OCI-LY1 (cell line): Measurements from ENCODE around the gene CTDSP2.

Experiments used
- H2AFZ ChIP-seq: fragments of 200-600 bp; sonication (generic), shearing (Covaris generic); 2 replicates; pipeline ENCODE4 v1.6.0; 2014; ENCODE audit warnings: antibody characterized with exemption, mild to moderate bottlenecking, low read length
- H3F3A ChIP-seq: fragments of 200-600 bp; sonication (generic), shearing (Covaris generic); 2 replicates; pipeline ENCODE4 v1.6.0; 2014; ENCODE audit warnings: mild to moderate bottlenecking, antibody characterized with exemption, low read length, moderate library complexity; ENCODE audit not compliant: insufficient read depth
- H3K27ac ChIP-seq: fragments of 200-600 bp; sonication (generic); 2 replicates; pipeline ENCODE4 v1.5.1; 2014; ENCODE audit warnings: low read length, mixed run types, mild to moderate bottlenecking, low read depth; ENCODE audit not compliant: poor library complexity, severe bottlenecking
- H3K27me3 ChIP-seq: fragments of 200-600 bp; sonication (generic); 2 replicates; pipeline ENCODE4 v1.6.0; 2014; ENCODE audit warnings: antibody characterized with exemption, mild to moderate bottlenecking, low read length, moderate library complexity; ENCODE audit not compliant: insufficient read depth
- H3K36me3 ChIP-seq: fragments of 200-600 bp; sonication (generic); 2 replicates; pipeline ENCODE4 v1.6.1; 2014; ENCODE audit warnings: mild to moderate bottlenecking, antibody characterized with exemption, low read length, moderate library complexity, mixed read lengths; ENCODE audit not compliant: insufficient read depth
- H3K4me1 ChIP-seq: fragments of 200-600 bp; sonication (generic); 2 replicates; pipeline ENCODE4 v1.5.1; 2014; ENCODE audit warnings: mild to moderate bottlenecking, low read length, moderate library complexity; ENCODE audit not compliant: insufficient read depth, severe bottlenecking
- H3K4me2 ChIP-seq: fragments of 200-600 bp; sonication (generic), shearing (Covaris generic); 2 replicates; pipeline ENCODE4 v1.6.1; 2014; ENCODE audit warnings: low read length
- H3K4me3 ChIP-seq: fragments of 200-600 bp; sonication (generic); 2 replicates; pipeline ENCODE4 v1.5.1; 2014; ENCODE audit warnings: low read length, low read depth, mild to moderate bottlenecking, mixed read lengths; ENCODE audit not compliant: poor library complexity, severe bottlenecking
- H3K79me2 ChIP-seq: fragments of 200-600 bp; shearing (Covaris generic); 2 replicates; pipeline ENCODE4 v1.6.1; 2016; ENCODE audit warnings: mixed run types, low read length, mixed read lengths; ENCODE audit not compliant: insufficient read depth
- H3K9ac ChIP-seq: fragments of 200-600 bp; sonication (generic), shearing (Covaris generic); 2 replicates; pipeline ENCODE4 v1.6.1; 2014; ENCODE audit warnings: mild to moderate bottlenecking, low read length, mixed read lengths
- H3K9me2 ChIP-seq: fragments of 200-600 bp; sonication (generic), shearing (Covaris generic); 2 replicates; pipeline ENCODE4 v1.6.1; 2014; ENCODE audit warnings: low read depth, mild to moderate bottlenecking, low read length, mixed read lengths
- H3K9me3 ChIP-seq: fragments of 200-600 bp; shearing (Covaris generic); 2 replicates; pipeline ENCODE4 v1.6.1; 2014; ENCODE audit warnings: low read length, mixed read lengths
- H4K20me1 ChIP-seq: fragments of 200-600 bp; sonication (generic), shearing (Covaris generic); 2 replicates; pipeline ENCODE4 v1.6.0; 2016; ENCODE audit warnings: mild to moderate bottlenecking, low read length; ENCODE audit not compliant: insufficient read depth
- EZH2 ChIP-seq: fragments of 200-600 bp; sonication (generic), shearing (Covaris generic); IDR thresholded peaks from 2 replicates; pipeline ENCODE4 v1.8.0; 2017; ENCODE audit warnings: borderline replicate concordance, mixed run types, mild to moderate bottlenecking, antibody characterized with exemption, low read length, moderate library complexity, mixed read lengths
- TF ChIP-seq, protein P1 (sequence below): fragments of 200-600 bp; sonication (generic), shearing (Covaris generic); IDR thresholded peaks from 2 replicates; pipeline ENCODE4 v1.5.1; 2017; ENCODE audit warnings: mild to moderate bottlenecking, antibody characterized with exemption, low read length, moderate library complexity, mixed read lengths

Gene CTDSP2

DNA sequence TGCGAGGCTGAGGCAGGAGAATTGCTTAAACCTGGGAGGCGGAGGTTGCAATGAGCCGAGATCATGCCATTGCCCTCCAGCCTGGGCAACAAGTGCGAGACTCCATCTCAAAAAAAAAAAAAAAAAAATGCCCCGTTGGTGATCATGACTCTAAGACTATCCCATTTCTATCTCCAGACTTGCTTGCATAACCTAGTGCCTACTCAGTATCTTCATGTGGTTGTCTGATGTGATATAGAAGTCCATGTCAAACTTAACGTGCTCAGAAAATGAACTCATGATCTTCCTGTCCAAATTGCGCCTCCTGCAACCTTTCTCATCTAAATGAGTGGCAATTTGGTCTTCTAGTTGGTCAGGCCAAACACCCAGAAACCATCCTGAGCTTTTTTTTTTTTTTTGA lies 68.6 kb downstream of the CTDSP2 start:
- Histone ChIP-seq H3K79me2 (peaks cover 2% of the 10 kb centered on the region), H3K27me3 (no peaks in the 10 kb centered on the region), H3K9me3 (no peaks in the 10 kb centered on the region), H3K27ac (no peak overlapping the region), H3K9ac (no peak overlapping the region), H3K4me1 (peaks cover 7% of the 10 kb centered on the region), H3K9me2 (no peaks in the 10 kb centered on the region), H3K4me3 (no peak overlapping the region), H2AFZ (no peak overlapping the region), H3F3A (no peaks in the 10 kb centered on the region), H3K36me3 (no peaks in the 10 kb centered on the region), H3K4me2 (no peak overlapping the region), H4K20me1 (no peaks in the 10 kb centered on the region)
- TF ChIP-seq EZH2: no peak
- TF ChIP-seq, protein P1, sequence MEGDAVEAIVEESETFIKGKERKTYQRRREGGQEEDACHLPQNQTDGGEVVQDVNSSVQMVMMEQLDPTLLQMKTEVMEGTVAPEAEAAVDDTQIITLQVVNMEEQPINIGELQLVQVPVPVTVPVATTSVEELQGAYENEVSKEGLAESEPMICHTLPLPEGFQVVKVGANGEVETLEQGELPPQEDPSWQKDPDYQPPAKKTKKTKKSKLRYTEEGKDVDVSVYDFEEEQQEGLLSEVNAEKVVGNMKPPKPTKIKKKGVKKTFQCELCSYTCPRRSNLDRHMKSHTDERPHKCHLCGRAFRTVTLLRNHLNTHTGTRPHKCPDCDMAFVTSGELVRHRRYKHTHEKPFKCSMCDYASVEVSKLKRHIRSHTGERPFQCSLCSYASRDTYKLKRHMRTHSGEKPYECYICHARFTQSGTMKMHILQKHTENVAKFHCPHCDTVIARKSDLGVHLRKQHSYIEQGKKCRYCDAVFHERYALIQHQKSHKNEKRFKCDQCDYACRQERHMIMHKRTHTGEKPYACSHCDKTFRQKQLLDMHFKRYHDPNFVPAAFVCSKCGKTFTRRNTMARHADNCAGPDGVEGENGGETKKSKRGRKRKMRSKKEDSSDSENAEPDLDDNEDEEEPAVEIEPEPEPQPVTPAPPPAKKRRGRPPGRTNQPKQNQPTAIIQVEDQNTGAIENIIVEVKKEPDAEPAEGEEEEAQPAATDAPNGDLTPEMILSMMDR: no peak

DNA sequence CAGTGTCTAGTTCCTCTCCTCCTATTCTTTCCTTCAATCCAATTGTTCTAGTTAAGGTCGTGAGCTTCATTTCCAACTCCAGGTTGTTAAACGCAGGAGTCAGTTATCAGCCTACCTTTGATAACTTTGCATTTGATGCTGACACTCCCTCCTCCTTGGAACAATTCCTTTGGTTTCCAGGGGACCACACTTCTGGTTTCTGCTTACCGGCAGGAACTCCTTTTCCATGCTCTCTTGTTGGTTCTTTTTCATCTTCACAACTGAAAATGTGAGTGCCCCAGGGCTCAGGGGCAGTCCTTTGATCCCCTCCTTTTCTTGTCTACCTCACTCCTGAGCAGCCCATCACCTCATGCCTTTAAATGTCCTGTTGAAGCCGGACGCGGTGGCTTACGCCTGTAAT lies 69.2 kb downstream of the CTDSP2 start:
- H3K9ac ChIP-seq: no peak overlapping the region
- H3K27me3 ChIP-seq: no peaks in the 10 kb centered on the region
- no peaks in the 10 kb centered on the region for H3K36me3 ChIP-seq
- TF ChIP-seq EZH2: no peak
- TF ChIP-seq, protein P1: no peak
- H3K4me1 ChIP-seq: peaks cover 12% of the 10 kb centered on the region
- H3K4me2 ChIP-seq: no peak overlapping the region
- H2AFZ ChIP-seq: no peak overlapping the region
- no peaks in the 10 kb centered on the region for H3K79me2 ChIP-seq
- no peaks in the 10 kb centered on the region for H3F3A ChIP-seq
- H4K20me1 ChIP-seq: no peaks in the 10 kb centered on the region
- no peaks in the 10 kb centered on the region for H3K9me2 ChIP-seq
- H3K9me3 ChIP-seq: no peaks in the 10 kb centered on the region
- no peak overlapping the region for H3K27ac ChIP-seq
- H3K4me3 ChIP-seq: no peak overlapping the region

DNA sequence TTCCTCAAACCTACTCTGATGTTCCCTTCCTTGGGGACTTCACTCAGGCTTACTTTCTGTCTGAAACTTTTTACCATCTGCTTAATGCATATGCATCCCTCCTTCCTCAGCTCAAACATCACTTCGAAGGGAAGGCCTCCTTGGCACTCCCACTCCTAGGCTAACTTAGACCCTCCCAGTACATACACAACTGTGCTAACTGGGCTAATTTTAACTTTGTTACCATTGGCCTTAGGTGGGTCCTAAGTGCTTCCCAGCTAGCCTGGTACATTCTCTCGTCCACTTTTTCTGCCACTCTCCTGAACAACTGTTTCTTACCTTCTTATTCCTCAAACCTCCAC lies 70.3 kb downstream of the CTDSP2 start:
- Histone ChIP-seq H3K9ac (no peak overlapping the region), H3K4me2 (no peak overlapping the region), H3K27me3 (no peaks in the 10 kb centered on the region), H3K36me3 (no peaks in the 10 kb centered on the region), H3K4me3 (no peak overlapping the region), H3K79me2 (no peaks in the 10 kb centered on the region), H3K9me3 (no peaks in the 10 kb centered on the region), H3K4me1 (peaks cover 12% of the 10 kb centered on the region), H3F3A (no peaks in the 10 kb centered on the region), H3K9me2 (no peaks in the 10 kb centered on the region), H2AFZ (no peak overlapping the region), H3K27ac (no peak overlapping the region), H4K20me1 (no peaks in the 10 kb centered on the region)
- TF ChIP-seq, protein P1: no peak; the same call in 1 of the 2 replicates
- no peak for TF ChIP-seq EZH2
